Stimulated activated CD8-positive, alpha-beta memory T cell treated with anti-CD3 and anti-CD28 coated beads, Interleukin-12 subunit alpha, Interleukin-12 subunit beta, amount 100 ng/mL, for 24 hours (primary cell): ENCODE measurements around the gene RREB1.

Source experiments
- DNase-seq: peaks from one replicate; pipeline ENCODE4 v3.0.0-alpha.2; 2020; ENCODE audit errors: extremely low read depth

RREB1 gene

GRCh38 chr6:7107578-7108195 is at the start of gene RREB1:
Gene RREB1, plus strand, starts transcription at chr6:7107961. Its CDS starts 73,951 bp downstream, at chr6:7181912.
- no peak for DNase-seq

GRCh38 chr6:7058250-7058923 is 49.4 kb upstream of the RREB1 start:
- no peak for DNase-seq

- DNase-seq, result no peak
Measured at GRCh38 chr6:7060769-7061516, 46.8 kb upstream of the RREB1 start.

- no peak for DNase-seq
Measured at GRCh38 chr6:7062451-7063162, 45.2 kb upstream of the RREB1 start.

- no peak for DNase-seq
Measured at GRCh38 chr6:7067305-7067704, 40.5 kb upstream of the RREB1 start.

- no peak for DNase-seq
Measured at GRCh38 chr6:7071405-7071804, 36.4 kb upstream of the RREB1 start.

- DNase-seq, result no peak
Measured at GRCh38 chr6:7073082-7073820, 34.5 kb upstream of the RREB1 start.

GRCh38 chr6:7073821-7074525 is 33.8 kb upstream of the RREB1 start:
- DNase-seq, result peak; percentile 36

- no peak for DNase-seq
Measured at GRCh38 chr6:7074870-7075269, 32.9 kb upstream of the RREB1 start.

GRCh38 chr6:7075341-7076000 is 32.3 kb upstream of the RREB1 start:
- DNase-seq, result no peak

- DNase-seq, result no peak
Measured at GRCh38 chr6:7077856-7078255, 29.9 kb upstream of the RREB1 start.

- no peak for DNase-seq
Measured at GRCh38 chr6:7078856-7079255, 28.9 kb upstream of the RREB1 start.

- DNase-seq, result no peak
Measured at GRCh38 chr6:7080311-7080710, 27.4 kb upstream of the RREB1 start.

GRCh38 chr6:7085911-7086310 is 21.9 kb upstream of the RREB1 start:
- no peak for DNase-seq

GRCh38 chr6:7086488-7086887 is 21.3 kb upstream of the RREB1 start:
- DNase-seq, result no peak

- no peak for DNase-seq
Measured at GRCh38 chr6:7087066-7087465, 20.7 kb upstream of the RREB1 start.

GRCh38 chr6:7087491-7087979 is 20.2 kb upstream of the RREB1 start:
- no peak for DNase-seq

GRCh38 chr6:7088076-7088742 is 19.6 kb upstream of the RREB1 start:
- no peak for DNase-seq

- DNase-seq, result no peak
Measured at GRCh38 chr6:7098993-7099392, 8.8 kb upstream of the RREB1 start.
